Measurements from ENCODE around the gene FGF12.

DNA sequence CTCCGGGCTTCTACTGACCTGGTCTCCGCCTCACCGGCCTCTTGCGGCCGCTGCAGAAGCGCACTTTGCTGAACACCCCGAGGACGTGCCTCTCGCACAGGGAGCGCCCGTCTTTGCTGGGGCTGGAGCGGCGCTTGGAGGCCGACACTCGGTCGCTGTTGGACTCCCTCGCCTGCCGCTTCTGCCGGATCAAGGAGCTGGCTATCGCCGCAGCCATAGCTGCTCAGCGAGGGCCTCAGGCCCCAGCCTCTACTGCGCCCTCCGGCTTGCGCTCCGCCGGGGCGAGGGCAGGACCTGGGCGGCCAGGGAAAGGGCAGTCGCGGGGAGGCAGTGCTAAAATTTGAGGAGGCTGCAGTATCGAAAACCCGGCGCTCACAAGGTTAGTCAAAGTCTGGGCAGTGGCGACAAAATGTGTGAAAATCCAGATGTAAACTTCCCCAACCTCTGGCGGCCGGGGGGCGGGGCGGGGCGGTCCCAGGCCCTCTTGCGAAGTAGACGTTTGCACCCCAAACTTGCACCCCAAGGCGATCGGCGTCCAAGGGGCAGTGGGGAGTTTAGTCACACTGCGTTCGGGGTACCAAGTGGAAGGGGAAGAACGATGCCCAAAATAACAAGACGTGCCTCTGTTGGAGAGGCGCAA is 319.2 kb downstream of the FGF12 start:
- TF ChIP-seq, protein P1, sequence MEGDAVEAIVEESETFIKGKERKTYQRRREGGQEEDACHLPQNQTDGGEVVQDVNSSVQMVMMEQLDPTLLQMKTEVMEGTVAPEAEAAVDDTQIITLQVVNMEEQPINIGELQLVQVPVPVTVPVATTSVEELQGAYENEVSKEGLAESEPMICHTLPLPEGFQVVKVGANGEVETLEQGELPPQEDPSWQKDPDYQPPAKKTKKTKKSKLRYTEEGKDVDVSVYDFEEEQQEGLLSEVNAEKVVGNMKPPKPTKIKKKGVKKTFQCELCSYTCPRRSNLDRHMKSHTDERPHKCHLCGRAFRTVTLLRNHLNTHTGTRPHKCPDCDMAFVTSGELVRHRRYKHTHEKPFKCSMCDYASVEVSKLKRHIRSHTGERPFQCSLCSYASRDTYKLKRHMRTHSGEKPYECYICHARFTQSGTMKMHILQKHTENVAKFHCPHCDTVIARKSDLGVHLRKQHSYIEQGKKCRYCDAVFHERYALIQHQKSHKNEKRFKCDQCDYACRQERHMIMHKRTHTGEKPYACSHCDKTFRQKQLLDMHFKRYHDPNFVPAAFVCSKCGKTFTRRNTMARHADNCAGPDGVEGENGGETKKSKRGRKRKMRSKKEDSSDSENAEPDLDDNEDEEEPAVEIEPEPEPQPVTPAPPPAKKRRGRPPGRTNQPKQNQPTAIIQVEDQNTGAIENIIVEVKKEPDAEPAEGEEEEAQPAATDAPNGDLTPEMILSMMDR (IDR thresholded peaks at IDR 0.05) = no peak
- TF ChIP-seq POLR2A (IDR thresholded peaks at IDR 0.05) = no peak
